HG03571 (cell line): Measurements from ENCODE around the gene TMEM63B.
"Not testable (repeated sequence)": the region's sequence is repeated elsewhere in the genome, so short reads cannot be mapped to it uniquely, and the experiment has no call there.

Experiments
- ATAC-seq: cut with Tn5 transposase; IDR thresholded peaks from one replicate; pipeline ENCODE4 v1.9.1; 2021; ENCODE audit not compliant: unreplicated experiment

TMEM63B gene

DNA sequence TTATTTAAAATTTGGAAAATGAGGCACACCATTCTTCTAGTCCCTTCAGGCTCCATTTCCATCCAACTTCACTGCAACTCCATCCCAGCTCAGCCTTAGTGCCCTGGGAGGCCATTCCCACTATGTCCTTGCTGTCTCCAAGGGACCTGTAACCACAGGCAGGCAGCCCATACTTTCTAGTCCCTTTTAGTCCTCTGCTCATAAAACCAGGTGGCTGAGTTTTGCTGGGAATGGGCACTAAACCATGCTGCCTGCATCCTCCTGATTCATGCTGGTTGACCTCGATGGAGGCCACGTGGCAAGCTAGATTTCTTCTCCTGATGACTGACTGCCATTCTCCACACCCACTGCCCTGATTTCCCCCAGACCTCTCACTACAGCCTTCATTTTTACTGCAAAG lies 61.9 kb downstream of the TMEM63B start:
- no peak for ATAC-seq

DNA sequence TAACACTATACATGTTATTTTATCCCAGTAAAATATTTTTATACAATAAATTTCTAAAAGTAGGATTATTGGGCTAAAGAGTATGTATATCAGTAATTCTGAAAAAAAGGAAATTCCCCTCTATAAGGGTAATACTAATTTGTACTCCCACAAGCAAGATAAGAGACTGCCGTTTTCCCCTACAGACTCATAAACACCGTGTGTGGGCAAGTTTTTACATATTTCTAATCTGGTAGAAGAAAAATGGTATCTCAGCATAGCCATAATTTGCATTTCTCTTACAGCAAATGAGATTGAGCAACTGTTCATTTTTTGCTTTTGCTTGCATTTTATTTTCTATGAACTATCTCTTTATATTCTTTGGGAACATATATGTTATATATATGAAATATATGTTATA lies 63.4 kb downstream of the TMEM63B start:
- ATAC-seq: no peak

DNA sequence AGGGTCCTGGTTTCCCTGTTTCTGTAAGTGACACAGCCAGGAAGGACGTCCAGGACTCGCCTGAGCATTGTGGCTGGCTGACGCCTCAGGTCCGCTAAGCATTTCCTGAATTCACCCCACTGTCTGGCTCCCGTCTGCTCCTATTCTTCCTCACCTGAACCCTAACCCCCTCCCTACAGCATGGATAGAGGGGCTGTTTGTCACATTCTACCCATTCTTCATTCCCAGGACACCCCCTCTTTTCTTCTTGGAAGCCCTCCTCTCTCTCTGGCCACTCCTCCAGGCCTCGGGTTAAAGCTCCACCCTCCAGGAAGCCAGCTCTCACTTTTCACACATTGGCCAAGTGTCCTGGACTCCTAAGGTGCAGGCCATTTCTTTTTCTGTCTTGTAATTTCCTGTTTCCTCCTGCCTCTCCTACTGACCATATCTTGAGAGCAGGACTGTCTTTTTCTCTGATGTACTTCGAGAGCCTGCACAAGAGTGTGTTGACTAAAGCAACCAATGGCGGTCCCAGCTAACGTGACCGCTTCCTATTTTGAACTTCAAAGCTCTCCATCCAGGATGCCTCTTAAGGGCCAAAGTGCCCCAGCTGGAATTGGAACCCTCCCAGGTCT lies 65.2 kb downstream of the TMEM63B start:
- no peak for ATAC-seq

DNA sequence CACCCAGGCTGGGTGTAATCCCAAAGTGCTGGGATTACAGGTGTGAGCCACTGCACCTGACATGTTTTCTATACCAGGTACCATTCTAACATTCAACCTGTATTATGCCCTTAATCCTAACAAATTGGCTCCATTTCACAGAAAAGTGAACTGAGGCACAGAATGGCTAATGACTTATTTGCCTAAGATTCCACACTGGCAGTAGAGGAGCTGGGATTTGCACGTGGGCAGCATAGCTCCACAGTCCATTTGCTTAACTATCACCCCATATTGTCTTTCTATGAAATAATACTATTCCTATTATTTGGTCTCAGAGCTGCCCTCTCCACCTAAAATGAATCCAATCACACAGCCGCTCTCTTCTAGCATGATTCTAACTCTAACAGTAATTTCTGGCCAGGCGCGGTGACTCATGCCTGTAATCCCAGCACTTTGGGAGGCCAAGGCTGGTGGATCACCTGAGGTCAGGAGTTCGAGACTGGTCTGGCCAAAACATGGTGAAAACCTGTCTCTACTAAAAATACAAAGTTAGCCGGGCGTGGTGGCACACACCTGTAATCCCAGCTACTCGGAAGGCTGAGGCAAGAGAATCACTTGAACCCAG lies 66.1 kb downstream of the TMEM63B start:
- no peak for ATAC-seq

DNA sequence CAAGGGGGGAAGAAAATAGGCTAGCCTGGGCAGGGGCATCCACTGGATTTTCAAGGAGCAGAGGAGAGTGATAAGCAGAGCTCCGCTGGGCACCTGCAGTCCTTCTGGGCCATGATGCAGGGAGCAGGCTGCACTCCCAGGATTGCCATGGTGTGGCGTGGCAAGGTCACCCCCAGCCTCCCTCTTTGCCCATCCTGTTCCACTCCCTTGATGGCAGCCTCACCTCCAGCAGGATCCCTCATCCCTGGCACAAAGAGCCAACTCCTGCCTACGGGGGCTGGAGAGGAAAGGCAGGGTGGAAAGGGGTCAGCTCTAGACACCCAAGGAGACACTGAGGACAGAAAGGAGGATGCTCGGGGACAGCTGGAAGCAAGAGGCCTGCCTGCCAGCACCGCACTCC lies 67.0 kb downstream of the TMEM63B start:
- ATAC-seq: no peak

DNA sequence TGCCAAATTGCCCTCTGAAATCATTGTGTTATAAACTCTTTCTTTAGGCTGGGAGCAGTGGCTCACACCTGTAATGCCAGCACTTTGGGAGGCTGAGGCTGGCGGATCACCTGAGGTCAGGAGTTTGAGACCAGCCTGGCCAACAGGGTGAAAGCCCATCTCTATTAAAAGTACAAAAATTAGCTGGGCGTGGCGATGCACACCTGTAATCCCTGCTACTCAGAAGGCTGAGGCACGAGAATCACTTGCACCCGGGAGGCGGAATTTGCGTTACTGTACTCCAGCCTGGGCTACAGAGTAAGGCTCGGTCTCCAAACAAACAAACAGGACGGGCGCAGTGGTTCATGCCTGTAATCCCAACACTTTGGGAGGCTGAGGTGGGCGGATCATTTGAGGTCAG lies 69.0 kb downstream of the TMEM63B start:
- not testable (repeated sequence) for ATAC-seq

DNA sequence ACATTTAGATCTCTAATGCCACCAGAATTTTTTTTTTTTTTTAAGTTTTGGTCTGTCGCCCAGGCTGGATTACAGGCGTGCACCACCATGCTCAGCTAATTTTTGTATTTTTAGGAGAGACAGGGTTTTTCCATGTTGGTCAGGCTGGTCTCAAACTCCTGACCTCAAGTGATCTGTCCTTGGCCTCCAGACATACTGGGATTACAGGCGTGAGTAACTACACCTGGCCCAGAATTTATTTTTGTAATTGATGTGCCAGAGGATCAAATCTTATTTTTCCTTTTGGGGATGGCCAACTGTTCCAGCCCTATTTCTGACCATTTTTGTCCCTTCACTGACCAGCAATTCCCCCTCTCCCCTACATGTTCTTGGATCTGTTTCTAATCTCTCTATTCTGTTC lies 71.3 kb downstream of the TMEM63B start:
- no peak for ATAC-seq

DNA sequence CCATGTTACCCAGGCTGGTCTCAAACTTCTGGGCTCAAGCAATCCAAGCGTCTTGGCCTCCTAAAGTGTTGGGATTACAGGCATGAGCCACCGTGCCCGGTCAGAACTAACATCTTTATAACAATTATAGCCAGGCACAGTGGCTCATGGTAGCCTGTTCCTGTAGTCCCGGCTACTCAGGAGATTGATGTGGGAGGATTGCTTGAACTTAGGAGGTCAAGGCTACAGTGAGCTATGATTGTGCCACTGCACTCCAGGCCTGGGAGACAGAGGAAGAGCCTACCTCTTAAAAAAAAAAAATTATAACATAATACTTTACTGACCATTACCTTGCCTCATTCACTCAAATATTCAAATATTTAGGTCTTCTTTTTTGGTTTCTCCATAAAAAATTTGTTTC lies 72.5 kb downstream of the TMEM63B start:
- no peak for ATAC-seq

DNA sequence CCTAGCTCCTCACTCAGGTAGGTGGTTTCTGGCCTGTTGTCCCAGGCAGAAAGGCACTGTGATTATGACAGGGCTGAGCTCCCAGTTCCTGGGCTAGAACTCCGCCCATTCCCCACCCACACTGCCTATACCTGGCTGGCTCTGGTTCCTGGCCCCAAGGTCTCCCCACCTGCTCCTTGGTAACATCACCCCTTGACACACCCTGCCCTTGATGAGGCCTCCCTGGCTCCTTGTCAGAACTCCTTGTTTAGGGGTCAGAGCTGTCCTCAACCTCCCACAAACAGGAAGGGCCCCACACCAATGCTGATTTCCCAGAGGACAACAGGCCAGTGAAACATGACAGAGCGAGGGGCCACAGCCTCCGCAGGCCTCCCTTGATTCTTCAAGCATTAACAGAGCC lies 73.8 kb downstream of the TMEM63B start:
- ATAC-seq: no peak

DNA sequence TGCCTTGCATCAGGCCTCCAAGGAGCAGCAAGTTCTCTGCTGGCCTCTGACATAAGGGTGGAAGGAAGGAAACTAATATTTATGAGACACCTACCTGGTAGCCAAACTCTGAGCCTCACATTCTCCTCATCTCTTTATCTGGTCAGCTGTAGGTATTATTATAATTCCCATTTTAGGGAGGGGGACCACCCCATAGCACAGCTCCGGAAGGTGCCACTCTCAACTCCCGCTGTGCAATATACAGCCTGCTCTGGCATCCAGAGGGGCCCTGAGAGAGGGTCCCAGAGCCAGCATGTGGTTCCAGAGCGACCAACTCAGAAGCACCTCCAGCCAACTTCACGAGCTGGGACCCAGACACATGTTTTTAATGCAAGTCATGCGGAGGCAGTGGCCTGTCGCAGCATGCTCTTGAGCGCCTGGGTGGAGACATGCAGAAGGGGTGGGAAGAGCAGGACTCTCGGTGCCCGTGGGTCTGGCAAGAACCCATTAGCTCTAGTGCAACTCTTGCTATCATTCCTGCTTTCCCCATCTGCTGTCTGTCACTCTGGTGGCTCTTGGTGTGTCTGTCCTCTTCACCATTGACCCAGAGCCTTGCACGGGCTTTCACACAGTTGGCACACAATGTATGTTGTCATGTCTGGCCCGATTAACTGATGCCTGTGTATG lies 74.4 kb downstream of the TMEM63B start:
- no peak for ATAC-seq

DNA sequence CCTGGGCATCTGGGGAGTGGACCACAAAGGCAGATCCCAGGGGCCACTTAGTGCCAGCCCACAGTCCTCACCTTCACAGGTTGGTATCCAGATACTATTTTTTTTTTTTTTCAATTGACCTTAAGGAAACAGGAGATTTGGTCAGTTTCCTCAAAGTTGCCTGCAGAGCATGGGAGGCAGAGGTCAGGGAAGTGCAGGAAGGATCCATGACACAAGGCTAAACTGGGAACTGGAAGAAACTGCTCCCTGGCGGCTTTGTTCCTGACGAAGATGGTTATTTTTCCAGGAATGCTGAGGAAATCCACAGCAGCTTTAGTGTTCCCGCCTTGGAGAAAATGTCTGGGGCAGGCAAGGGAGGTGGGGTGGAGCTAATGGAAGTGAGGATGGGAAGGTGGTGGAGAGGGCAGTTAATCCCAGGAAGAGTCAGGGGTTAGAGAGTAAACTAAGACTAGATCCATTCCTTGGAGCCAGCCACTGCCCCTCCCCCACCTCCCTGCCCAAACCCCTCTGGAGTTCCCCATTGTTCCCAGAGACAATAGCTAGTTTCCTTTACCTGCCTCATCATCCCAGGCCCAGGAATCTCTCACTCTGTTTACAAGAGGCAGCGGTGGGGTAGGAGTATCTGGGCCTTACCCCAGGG lies 75.1 kb downstream of the TMEM63B start:
- no peak for ATAC-seq

DNA sequence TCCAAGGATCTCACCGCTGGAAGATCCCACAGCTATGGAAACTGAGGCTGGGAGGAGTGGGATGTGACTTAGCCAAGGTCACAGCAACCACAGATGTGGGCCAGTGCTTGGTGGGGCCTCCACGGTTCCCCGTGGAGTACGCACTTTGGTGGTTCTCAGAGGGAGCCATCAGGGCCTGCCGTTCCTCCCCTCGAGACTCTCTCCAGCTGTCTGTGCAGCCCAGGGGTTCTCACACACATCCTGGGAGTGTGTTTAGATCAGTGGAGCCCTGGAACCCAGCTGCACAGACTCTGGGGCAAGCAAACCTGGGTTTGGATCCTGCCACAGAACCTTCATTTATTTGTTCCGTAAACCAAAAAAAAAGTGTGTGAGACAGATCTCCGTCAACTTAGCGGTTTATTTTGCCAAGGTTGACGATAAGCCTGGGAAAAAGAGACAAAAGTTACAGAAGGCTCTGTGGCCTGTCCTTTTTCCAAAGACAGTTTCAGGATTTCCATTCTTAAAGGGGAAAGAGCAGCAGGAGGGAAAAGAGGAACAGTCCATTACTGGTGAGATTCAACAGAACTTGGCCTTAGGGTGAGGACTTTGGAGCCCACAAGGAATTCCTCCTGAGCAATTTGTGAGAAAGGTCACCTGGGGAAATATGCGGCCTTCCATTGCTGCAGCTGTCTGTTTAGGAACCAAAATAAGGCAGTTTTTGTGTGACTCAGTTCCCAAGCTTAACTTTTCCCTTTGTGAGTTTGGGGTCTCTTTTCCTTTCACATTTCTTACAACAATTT lies 75.8 kb downstream of the TMEM63B start:
- ATAC-seq: no peak

DNA sequence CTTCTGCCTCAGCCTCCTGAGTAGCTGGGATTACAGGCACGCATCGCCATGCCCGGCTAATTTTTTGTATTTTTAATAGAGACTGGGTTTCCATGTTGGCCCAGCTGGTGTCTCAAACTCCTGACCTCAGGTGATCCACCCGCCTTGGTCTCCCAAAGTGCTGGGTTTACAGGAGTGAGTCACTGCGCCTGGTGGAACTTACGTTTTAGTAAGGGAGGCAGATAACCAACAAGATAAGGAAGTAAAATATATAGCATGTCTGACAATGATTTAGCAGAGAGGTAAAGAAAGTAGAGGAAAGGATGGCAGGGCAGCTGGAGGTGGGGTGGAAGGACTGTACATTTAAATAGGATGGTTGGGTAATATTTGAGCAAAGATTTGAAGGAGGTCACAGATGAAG lies 76.6 kb downstream of the TMEM63B start:
- ATAC-seq: no peak
